ENCODE data around the gene MLLT3.

Gene MLLT3

GRCh38 chr9:20476912-20477521 is 145.3 kb downstream of the MLLT3 start:
- no peak for DNase-seq (ENCODE audit: low read depth)

GRCh38 chr9:20474496-20474895 is 147.8 kb downstream of the MLLT3 start:
- DNase-seq (ENCODE audit: low read depth): no peak

- no peak for DNase-seq (ENCODE audit: low read depth)
Measured at GRCh38 chr9:20473515-20474013, 148.7 kb downstream of the MLLT3 start.

DNA sequence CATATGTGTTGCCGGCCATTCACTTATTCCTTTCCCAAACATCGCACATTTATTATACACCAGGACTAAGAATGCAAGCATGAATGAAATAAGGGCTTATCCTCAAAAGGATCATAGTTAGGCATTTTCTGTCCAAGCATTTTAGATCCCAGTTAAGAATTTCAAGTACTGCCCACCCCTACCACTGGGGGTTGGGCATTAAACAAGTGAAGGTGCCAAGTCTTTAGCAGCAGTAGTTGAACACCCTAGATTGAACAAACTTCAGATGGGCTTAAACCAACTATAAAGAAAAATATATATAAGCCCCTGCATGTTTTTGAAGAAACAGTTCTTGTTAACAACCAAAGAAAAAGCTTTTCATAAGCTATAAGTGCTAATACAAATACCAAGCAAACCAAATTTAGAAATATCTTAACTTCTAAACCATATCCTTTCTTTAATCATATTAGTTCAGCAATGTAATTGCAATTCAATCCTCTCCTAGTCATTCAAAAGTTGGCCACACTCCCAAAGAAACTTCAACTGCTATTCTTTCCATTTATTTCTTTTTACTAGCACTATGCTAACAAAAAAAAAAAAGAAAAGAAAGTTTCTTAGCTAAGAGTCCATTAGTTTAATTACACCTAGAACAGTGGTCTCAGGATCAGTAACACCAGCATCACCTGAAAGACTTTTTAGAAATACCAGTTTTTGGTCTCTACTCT is 149.8 kb downstream of the MLLT3 start:
- DNase-seq (ENCODE audit: low read depth): no peak

DNA sequence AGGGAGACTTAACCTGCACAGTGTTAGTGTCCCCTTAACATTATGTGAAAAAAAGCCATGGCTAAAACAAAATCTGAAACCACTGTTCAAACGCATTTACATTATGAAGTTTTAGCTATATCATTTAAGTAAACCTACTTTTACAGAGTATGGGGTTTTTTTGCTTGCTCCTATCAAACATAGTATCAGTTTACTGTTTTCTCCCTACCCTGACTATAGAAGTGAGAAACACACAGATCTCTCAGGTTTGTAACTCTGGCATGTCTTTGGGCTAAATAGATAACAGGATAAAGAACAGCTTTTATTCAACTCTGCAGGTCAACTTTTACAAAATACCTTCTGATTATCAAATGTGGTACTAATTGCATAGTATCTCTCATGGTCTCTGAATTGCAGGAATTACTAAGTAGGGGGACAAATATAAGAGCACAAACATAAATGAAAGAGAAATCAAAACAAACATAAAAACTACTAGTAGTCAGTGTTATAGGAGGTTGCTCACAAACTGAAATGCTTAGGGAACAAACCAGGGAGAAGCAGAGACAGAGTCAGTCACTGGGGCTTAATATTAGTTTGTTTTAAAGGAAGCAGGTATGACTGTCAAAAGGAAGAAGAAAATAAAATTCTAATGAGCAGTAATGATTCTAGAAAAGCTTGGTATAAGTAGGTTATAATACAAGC is 155.8 kb downstream of the MLLT3 start:
- no peak for DNase-seq (ENCODE audit: low read depth)

DNA sequence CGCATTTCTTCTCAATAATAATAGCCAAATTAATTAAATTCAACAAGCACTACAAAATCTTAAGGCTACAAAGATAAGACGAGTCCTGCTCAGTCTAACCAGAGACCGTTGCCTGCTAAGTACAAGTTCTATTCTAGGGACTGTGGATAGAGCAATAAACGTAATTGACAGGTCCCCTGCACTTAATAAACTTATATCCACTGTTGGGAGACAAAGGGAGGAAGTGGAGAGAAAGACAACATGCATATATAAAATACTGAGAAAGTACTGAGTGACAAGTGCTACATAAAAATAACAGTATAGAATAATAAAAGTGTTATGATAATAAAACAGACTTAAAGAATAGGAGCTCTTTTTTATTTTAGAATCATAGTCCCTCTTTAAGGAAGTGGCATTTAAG is 158.1 kb downstream of the MLLT3 start:
- DNase-seq (ENCODE audit: low read depth): no peak

DNA sequence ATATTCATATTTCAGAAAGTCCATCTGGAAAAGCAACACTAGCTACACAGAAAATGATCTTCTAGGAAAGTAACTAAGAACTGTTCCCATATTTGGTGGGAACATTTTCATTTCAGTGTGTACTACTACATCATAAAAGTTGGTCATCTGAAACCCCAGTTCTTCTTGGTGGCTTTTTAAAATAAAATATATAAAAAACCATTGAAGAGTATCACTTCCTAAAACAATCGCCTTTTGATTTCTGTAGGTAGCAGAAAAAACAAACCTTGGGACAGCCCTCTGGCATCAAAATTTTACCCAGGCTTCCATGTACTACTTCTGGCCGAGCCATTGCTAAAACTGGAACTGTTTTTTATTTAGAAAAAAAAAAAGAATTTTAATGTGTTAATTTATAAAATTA is 158.5 kb downstream of the MLLT3 start:
- no peak for DNase-seq (ENCODE audit: low read depth)

DNA sequence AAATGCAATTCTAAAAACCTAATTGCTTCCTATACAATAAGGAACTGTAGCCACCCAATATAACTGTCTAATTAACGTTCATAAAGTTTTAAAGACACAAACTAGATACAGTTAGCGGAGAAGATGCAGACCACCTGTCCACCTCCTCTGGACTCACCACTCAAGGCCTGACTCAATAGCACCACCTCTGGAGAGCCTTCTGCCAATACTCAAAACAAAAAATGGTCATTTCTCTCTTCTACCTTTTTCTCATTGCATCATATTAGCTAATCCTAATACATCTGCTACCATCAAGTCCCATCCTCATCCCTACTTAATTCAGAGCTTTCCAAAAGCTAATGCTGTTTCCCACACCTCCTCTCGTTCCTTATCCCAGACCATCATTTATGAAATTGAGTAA is 159.9 kb downstream of the MLLT3 start:
- DNase-seq (ENCODE audit: low read depth): no peak

DNA sequence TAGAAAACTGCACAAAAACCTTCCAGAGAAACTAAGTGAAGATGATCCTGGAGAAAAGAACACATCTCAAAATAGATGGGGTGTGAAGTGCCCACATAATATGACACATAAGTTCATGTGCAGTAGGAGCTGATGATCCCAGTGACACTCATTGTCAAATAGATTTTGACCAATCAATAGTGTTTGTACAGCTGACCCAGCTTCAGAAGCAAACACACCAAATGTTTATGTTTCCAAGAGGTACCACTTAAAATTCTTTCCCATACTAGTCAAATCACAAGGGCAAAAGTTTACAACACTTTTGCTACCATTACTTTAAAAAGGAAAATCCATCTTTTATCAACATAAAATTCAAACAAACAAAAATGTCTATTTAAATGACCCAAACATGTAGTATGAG is 175.0 kb downstream of the MLLT3 start:
- DNase-seq (ENCODE audit: low read depth): no peak

DNA sequence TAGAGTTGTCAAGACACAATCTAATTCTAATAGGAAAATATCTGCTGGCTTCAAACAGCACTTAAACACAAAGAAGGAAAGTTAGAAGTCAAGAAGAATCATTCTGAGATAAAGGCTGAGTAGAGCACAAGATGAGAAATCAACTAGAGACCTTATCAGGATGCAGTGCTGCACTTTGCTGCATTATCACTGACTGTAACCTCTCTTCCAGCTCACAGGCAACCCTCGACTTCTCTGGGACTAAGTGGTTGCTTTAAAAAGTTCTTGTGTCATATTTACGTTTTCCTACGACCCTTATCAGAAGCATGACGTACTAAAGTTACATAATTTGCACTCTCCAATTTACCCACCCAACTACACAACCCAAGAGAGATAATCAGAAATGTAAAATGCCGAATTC is 176.1 kb downstream of the MLLT3 start:
- DNase-seq (ENCODE audit: low read depth): no peak

GRCh38 chr9:20442461-20443319 is 179.6 kb downstream of the MLLT3 start:
- DNase-seq (ENCODE audit: low read depth): no peak

DNA sequence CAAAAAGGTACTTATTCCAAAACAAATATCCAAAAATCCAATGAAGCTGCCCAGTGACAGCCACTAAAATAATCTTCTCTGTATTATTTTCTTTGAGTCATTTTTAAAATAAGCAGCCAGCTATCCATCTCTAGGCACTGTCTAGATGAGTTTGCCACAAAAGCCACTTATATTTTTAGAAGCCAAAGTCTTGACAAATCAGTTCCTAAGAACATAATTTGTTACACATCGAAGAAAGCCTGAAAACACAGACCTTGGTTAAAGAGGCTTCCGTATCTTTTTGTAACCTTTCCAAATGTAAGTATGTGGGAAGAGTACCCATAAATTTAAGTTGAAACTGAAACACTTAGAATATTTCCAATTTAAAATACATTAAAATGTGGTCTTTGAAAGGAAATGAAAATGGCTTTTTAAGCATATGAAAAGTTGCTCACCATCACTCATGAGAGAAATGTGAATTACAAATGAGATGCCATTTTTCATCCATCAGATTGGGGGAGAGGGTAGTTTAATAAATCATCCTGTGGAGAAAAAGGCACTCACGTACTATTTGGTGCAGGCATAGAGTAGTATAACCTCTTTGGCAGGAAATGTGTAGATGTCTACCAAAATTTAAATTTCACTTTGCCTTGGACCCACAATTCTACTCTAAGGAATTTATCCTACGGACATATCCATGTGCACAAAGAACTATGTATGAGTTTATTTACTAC is 180.4 kb downstream of the MLLT3 start:
- no peak for DNase-seq (ENCODE audit: low read depth)

DNA sequence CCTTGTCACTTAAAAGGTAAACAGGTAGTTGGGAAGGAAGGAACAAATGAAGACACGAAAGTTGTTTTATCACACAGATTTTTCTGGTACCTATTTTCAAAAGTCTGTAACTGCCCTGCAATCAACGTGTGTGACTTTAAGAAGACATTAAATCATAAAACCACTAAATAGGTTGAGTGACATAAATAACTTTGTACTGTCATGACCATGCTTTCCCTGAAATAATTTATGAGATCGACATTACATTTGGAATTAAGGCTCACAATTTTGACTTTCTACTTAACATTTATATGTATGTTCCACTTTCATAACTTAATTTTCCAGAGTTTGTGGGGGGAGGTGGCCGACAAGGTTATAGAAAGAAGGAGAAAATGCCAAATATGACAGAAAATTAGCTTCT is 181.1 kb downstream of the MLLT3 start:
- no peak for DNase-seq (ENCODE audit: low read depth)

DNA sequence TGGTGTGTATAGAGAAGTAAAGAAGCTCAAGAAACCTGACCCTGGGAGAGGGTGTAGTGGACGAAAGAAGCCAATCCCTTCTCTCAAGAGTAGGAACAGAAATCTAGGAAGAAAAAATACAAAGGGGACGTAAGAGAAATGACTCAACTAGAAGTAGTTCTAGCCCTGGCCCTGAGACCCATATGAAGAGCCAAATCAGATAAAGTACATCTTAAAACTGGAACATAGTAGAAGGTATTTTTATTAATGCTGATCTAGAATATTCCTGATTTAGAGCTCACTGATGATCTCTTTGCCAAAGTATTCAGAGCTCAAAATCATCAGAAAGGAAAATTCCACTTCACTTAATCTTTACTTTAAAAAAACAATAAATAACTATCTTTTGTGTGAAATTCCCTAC is 184.8 kb downstream of the MLLT3 start:
- no peak for DNase-seq (ENCODE audit: low read depth)

DNA sequence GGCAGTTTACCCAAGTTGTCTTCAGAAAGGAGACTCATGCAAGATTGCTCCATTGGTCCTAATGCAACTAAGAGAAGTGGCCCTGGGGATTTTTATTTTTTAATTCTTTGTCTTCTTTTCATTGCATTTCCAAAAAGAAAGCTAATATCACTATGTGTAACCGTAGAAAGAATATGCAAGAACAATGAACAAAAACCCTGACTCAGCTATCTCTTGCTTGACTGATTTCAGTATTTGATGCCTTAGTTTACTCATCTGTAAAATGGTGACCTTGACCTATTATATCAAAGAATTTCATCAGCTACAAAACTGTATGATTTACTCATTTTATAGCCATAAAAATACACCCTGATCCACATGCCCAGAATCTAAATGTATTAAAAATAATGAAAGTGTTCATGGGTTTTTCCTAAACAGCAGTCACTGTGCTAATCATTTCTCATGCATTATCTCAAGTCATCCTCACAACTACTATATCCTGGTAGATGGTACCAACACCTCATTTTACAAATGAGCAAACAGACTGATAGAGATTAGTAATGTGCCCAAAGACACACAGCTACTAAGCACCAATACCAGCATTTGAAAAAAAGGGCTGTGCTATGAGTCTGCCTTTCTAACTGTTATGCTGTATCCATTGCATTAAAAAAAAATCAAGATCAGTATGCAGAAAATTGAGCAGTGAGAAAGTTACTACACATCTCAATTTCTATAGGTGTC is 185.7 kb downstream of the MLLT3 start:
- no peak for DNase-seq (ENCODE audit: low read depth)

- DNase-seq (ENCODE audit: low read depth): no peak
Measured at GRCh38 chr9:20428976-20429375, 193.3 kb downstream of the MLLT3 start.

- no peak for DNase-seq (ENCODE audit: low read depth)
Measured at GRCh38 chr9:20427359-20427758, 194.9 kb downstream of the MLLT3 start.

DNA sequence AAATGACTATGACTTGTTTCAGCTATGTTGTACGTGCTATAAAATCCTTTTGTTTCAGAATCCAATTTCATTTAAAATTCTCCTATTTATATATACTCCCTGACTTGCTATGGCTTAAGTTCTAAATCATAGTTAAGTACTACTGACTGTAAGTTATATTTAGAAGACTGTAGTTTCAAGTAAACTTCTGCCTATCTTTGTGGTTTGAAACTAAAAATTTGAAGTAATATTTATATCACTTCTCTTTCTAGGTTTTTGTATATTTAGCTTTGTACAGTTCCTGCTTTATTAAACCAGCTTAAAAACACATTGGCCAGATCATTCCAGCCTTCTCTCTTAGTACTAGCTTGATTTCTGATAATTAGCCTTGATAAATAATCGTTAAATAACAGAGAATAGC is 196.3 kb downstream of the MLLT3 start:
- no peak for DNase-seq (ENCODE audit: low read depth)

DNA sequence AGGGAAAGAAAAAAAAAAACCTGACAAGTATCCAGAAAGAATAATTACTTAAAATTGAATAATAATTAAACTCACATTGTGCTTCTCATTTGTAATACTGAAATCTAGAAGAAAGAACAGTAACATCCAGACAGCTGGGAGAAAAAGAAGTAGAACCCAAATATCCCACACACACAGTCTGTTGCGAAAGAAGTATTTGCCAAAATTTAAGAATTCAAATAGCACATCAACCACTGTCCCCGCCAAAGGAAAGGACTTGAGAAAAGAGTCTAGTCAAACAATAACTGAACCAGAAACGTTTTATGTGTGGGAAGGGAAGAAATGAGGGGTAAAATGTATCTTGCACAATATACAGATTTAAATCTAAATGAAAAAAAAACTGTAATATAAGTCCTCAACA is 202.8 kb downstream of the MLLT3 start:
- DNase-seq (ENCODE audit: low read depth): no peak

GRCh38 chr9:20418485-20418884 is 203.8 kb downstream of the MLLT3 start:
- DNase-seq (ENCODE audit: low read depth): no peak

Measured in activated T-helper 1 cell treated with Interleukin-2 at 50 U/mL for 16 hours (primary cell).